ENCODE data around the gene PLCB2. TPM values are rescaled to one million over a fixed set of nuclear protein-coding genes. Genes with fewer than 3 reads are reported as not detected.

PLCB2 gene
- polyA plus RNA-seq, 1 of the 3 experiments (the other 2 are of a cell fraction) = 0.15 TPM

DNA sequence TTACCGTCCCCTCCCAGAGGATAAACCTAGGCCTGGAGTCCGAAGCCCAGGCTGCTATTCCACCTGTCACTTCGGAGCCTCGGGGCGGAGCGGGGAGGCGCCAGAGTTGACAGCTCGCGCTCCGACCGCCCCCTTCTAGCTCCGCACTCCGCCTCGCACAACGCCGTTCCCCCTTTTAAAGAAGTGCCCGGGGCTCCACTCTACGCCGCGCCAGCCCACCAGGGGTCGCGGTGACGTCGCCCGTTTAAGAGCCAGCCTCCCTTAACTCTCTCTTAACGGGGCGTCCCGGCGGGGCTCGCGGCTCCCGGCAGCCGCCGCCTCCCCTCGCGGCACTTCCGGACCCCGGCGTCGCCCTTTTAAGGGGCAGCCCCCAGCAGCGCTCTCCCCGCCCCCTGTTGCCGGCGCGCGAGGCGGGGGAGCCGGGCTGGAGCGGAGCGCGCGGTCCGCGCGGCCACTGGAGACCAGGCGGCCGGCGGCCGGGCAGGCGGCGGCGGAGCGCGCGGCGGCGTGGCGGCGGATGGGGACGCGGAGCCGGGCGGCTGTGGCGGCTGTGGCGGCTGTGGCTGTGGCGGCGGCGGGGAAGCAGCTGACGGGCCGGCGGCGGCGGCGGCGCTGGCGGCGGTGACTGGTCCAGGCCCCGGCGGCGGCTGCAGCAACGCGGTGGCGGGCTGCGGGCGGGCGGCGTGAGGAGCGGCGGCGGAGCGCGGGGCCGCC is 15.7 kb upstream of the PLCB2 start, which contains the start of gene INAFM2:
INAFM2 (plus strand) TSS at position 454 of the 714 bp plus-strand sequence. CDS start 364 bp downstream, outside the sequence.
- Histone ChIP-seq H3K9me3 (no peaks in the 10 kb centered on the region), H4K20me1 (ENCODE audit: insufficient read depth) (no peaks in the 10 kb centered on the region), H3K9ac (peak within 1 kb of the TSS; percentile 72), H3F3A (replicated peaks; ENCODE audit: insufficient read depth) (peaks cover 6% of the 10 kb centered on the region), H3K36me3 (replicated peaks in 1 of 2; ENCODE audit: control insufficient read depth in 1 of 2, insufficient read depth in 2 of 2, low read length in 1 of 2) (peaks cover 0 to 4% of the 10 kb centered on the region in 2 experiments), H3K27ac (ENCODE audit: low read depth in 2 of 2, low read length in 1 of 2) (peak within 1 kb of the TSS in 1 of 2 experiments; percentile 43; a peak in 1 of 4 replicates), H3K4me2 (peak within 1 kb of the TSS; percentile 94), H3K27me3 (ENCODE audit: insufficient read depth) (no peaks in the 10 kb centered on the region), H3K9me2 (no peaks in the 10 kb centered on the region), H3K4me3 (ENCODE audit: low read depth in 2 of 2, low read length in 1 of 2) (peak within 1 kb of the TSS; percentile 70 to 73), H3K4me1 (ENCODE audit: control insufficient read depth in 1 of 2, insufficient read depth in 2 of 2, low read depth in 1 of 2, low read length in 1 of 2) (peaks cover 20 to 23% of the 10 kb centered on the region in 2 experiments; a peak in 3 of 4 replicates), H3K79me2 (ENCODE audit: insufficient read depth) (peaks cover 15% of the 10 kb centered on the region; the same call in 1 of the 2 replicates), H2AFZ (ENCODE audit: low read depth) (no peak within 1 kb of the TSS)
- DNase-seq = peak; percentile 98
- CTCF ChIA-PET = interaction anchor here (0.6 to 70.6 kb wide), 10 partner anchors 9 to 283 kb away, joined by 3 to 2194 read pairs (median 6); partner anchors contain the start of genes ANKRD63, CCDC9B, DISP2 and INAFM2
- 0% methylated on average over 6 of the region's 103 CpGs for WGBS (ENCODE audit: low lambda C conversion rate)
- POLR2A ChIA-PET = interaction anchor here (0.6 to 1.7 kb wide), 4 partner anchors 12 to 73 kb away, joined by 3 to 5 read pairs (median 3); partner anchors contain the start of gene CCDC9B
- TF ChIP-seq JUND (IDR thresholded peaks at IDR 0.05) = peak; percentile 23; the same call in 1 of the 2 replicates
- no peak for TF ChIP-seq RFX5 (IDR thresholded peaks at IDR 0.05; ENCODE audit: low read length)
- TF ChIP-seq TAF1 (IDR thresholded peaks at IDR 0.05; ENCODE audit: borderline replicate concordance, low read depth, low read length) = no peak
- no peak for TF ChIP-seq FOXJ3 (CRISPR knock-in tag; IDR thresholded peaks at IDR 0.05)
- TF ChIP-seq CTCF (IDR thresholded peaks at IDR 0.05) = peak; percentile 60
- no peak for TF ChIP-seq USF2 (IDR thresholded peaks at IDR 0.05; ENCODE audit: borderline replicate concordance, low read depth, low read length)
- no peak for TF ChIP-seq NRF1 (IDR thresholded peaks at IDR 0.05; ENCODE audit: low read depth, low read length)
- TF ChIP-seq RAD21 (IDR thresholded peaks at IDR 0.05; ENCODE audit: low read length) = peak; percentile 20
- TF ChIP-seq NFIC (IDR thresholded peaks at IDR 0.05; ENCODE audit: borderline replicate concordance) = peak; percentile 5; the same call in 1 of the 2 replicates
- TF ChIP-seq RXRA (IDR thresholded peaks at IDR 0.05; ENCODE audit: borderline replicate concordance, low read depth) = no peak
- no peak for TF ChIP-seq POLR2AphosphoS5 (IDR thresholded peaks at IDR 0.05; ENCODE audit: low read depth, low read length)
- peak; percentile 67 for TF ChIP-seq PBX3 (IDR thresholded peaks at IDR 0.05)
- peak; percentile 76; the same call in 1 of the 2 replicates for TF ChIP-seq SIN3A (IDR thresholded peaks at IDR 0.05; ENCODE audit: borderline replicate concordance, low read depth, low read length)
- TF ChIP-seq YY1 (IDR thresholded peaks at IDR 0.05; ENCODE audit: low read depth) = 0 out of 2 replicates have a peak, but pooled peaks have one; percentile 35
- TF ChIP-seq TEAD4 (IDR thresholded peaks at IDR 0.05; ENCODE audit: borderline replicate concordance, insufficient read depth) = no peak
- TF ChIP-seq SMC3 (IDR thresholded peaks at IDR 0.05; ENCODE audit: low read depth, low read length) = no peak; the same call in 1 of the 2 replicates
- TF ChIP-seq FOXM1 (IDR thresholded peaks at IDR 0.05; ENCODE audit: low read depth) = no peak
- peak; percentile 91 for TF ChIP-seq ELF1 (IDR thresholded peaks at IDR 0.05)
- TF ChIP-seq, protein P1, sequence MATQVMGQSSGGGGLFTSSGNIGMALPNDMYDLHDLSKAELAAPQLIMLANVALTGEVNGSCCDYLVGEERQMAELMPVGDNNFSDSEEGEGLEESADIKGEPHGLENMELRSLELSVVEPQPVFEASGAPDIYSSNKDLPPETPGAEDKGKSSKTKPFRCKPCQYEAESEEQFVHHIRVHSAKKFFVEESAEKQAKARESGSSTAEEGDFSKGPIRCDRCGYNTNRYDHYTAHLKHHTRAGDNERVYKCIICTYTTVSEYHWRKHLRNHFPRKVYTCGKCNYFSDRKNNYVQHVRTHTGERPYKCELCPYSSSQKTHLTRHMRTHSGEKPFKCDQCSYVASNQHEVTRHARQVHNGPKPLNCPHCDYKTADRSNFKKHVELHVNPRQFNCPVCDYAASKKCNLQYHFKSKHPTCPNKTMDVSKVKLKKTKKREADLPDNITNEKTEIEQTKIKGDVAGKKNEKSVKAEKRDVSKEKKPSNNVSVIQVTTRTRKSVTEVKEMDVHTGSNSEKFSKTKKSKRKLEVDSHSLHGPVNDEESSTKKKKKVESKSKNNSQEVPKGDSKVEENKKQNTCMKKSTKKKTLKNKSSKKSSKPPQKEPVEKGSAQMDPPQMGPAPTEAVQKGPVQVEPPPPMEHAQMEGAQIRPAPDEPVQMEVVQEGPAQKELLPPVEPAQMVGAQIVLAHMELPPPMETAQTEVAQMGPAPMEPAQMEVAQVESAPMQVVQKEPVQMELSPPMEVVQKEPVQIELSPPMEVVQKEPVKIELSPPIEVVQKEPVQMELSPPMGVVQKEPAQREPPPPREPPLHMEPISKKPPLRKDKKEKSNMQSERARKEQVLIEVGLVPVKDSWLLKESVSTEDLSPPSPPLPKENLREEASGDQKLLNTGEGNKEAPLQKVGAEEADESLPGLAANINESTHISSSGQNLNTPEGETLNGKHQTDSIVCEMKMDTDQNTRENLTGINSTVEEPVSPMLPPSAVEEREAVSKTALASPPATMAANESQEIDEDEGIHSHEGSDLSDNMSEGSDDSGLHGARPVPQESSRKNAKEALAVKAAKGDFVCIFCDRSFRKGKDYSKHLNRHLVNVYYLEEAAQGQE (IDR thresholded peaks at IDR 0.05; ENCODE audit: low read depth, low read length) = no peak
- no peak for TF ChIP-seq MEF2A (IDR thresholded peaks at IDR 0.05; ENCODE audit: borderline replicate concordance, low read depth)
- TF ChIP-seq ZBTB33 (IDR thresholded peaks at IDR 0.05; ENCODE audit: borderline replicate concordance, low read depth) = no peak
- TF ChIP-seq, protein P2, sequence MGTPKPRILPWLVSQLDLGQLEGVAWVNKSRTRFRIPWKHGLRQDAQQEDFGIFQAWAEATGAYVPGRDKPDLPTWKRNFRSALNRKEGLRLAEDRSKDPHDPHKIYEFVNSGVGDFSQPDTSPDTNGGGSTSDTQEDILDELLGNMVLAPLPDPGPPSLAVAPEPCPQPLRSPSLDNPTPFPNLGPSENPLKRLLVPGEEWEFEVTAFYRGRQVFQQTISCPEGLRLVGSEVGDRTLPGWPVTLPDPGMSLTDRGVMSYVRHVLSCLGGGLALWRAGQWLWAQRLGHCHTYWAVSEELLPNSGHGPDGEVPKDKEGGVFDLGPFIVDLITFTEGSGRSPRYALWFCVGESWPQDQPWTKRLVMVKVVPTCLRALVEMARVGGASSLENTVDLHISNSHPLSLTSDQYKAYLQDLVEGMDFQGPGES (IDR thresholded peaks at IDR 0.05; ENCODE audit: low read depth, low read length) = no peak

Measured in SK-N-SH (cell line).